HCT116 (cell line): ENCODE data around the gene GLRX3. TPM values are rescaled to one million over a fixed set of nuclear protein-coding genes. Genes with fewer than 3 reads are reported as not detected.

Source experiments
- ATAC-seq: fragments of 200-7000 bp; cut with Tn5 transposase; 2 replicates; pipeline ENCODE4 v1.9.1; 2020; ENCODE audit warnings: mild to moderate bottlenecking, moderate library complexity
- BruUV-seq: library from RNA; stranded (reverse); fragments of 400-500 nt; replicated peaks from 2 replicates; lab custom pipeline; 2021; lab: Mats Ljungman, UMichigan
- CTCF ChIA-PET: fragments of 300-600 bp; sonication (Branson Sonifier 250); formaldehyde crosslinking; loops from one replicate; lab custom pipeline; 2021; ENCODE audit warnings: antibody characterized with exemption; lab: Charles Lee
- POLR2A ChIA-PET: fragments of 300-600, 350-600 bp; sonication (Branson Sonifier 250); formaldehyde crosslinking; loops from one replicate; lab custom pipeline; 2021; ENCODE audit warnings: antibody characterized with exemption; lab: Charles Lee
- RAD21 ChIA-PET, 2 experiments: fragments of 300-600 bp; sonication (Branson Sonifier 250); formaldehyde crosslinking; loops; one replicate each; lab custom pipeline; 2023; ENCODE audit warnings: low total read pairs in 2 of 2; ENCODE audit not compliant: uncharacterized antibody in 2 of 2, unreplicated experiment in 2 of 2, low non-redundant PET in 1 of 2; lab: Charles Lee
- DNase-seq: peaks from one replicate; pipeline ENCODE4 v3.0.0-alpha.2; 2010; ENCODE audit warnings: low read depth, low spot score
- H2AFZ ChIP-seq: fragments of 200-600 bp; shearing (Covaris generic), sonication (generic); 2 replicates; pipeline ENCODE4 v1.6.1; 2017; ENCODE audit warnings: low read depth, mixed run types, mixed read lengths, antibody characterized with exemption, low read length; ENCODE audit not compliant: poor library complexity, severe bottlenecking
- H3K27ac ChIP-seq: 2 replicates; pipeline ENCODE4 v1.5.1; 2012; ENCODE audit warnings: low read depth, low read length
- H3K27me3 ChIP-seq: fragments of 200-600 bp; sonication (generic); 2 replicates; pipeline ENCODE4 v1.6.1; 2016; ENCODE audit warnings: mixed run types, low read length, mixed read lengths; ENCODE audit not compliant: insufficient read depth
- H3K36me3 ChIP-seq, 2 experiments: fragments of 200-500 bp in 1 of 2; fragments of 200-600 bp in 1 of 2; sonication (Bioruptor generic) in 1 of 2; sonication (generic) in 1 of 2; 2 replicates each; pipeline versions ENCODE4 v1.5.1 to v1.6.1; 2014 to 2016; ENCODE audit warnings: low read length in 2 of 2, inconsistent platforms in 1 of 2, mixed read lengths in 1 of 2, mixed run types in 1 of 2; ENCODE audit not compliant: insufficient read depth in 2 of 2, control insufficient read depth in 1 of 2
- H3K4me1 ChIP-seq, 2 experiments: fragments of 200-600 bp in 1 of 2; sonication (generic) in 1 of 2; 2 replicates each; pipeline versions ENCODE4 v1.5.1 to v1.6.1; 2012 to 2017; ENCODE audit warnings: low read length in 2 of 2, inconsistent platforms in 1 of 2, mild to moderate bottlenecking in 1 of 2, mixed read lengths in 1 of 2, mixed run types in 1 of 2, moderate library complexity in 1 of 2; ENCODE audit not compliant: insufficient read depth in 2 of 2, control insufficient read depth in 1 of 2
- H3K4me2 ChIP-seq: fragments of 200-600 bp; sonication (generic); 2 replicates; pipeline ENCODE4 v1.6.1; 2017; ENCODE audit warnings: mixed run types, low read length, mixed read lengths
- H3K4me3 ChIP-seq, 2 experiments: fragments of 200-600 bp in 1 of 2; sonication (generic) in 1 of 2; replicated peaks in 1 of 2; 2 replicates each; pipeline ENCODE4 v1.5.1; 2011 to 2016; ENCODE audit warnings: low read length in 2 of 2, control low read depth in 1 of 2, low read depth in 1 of 2, mild to moderate bottlenecking in 1 of 2, mixed read lengths in 1 of 2, mixed run types in 1 of 2
- H3K79me2 ChIP-seq: fragments of 200-600 bp; sonication (generic); 2 replicates; pipeline ENCODE4 v1.6.1; 2017; ENCODE audit warnings: mild to moderate bottlenecking, mixed run types, low read length, moderate library complexity, mixed read lengths; ENCODE audit not compliant: insufficient read depth
- H3K9ac ChIP-seq: fragments of 200-600 bp; sonication (generic); 2 replicates; pipeline ENCODE4 v1.6.1; 2016; ENCODE audit warnings: low read length, mixed read lengths
- H3K9me2 ChIP-seq: fragments of 200-600 bp; sonication (generic), shearing (Covaris generic); 2 replicates; pipeline ENCODE4 v1.6.1; 2017; ENCODE audit warnings: mixed run types, mild to moderate bottlenecking, moderate library complexity; ENCODE audit not compliant: insufficient read depth
- H3K9me3 ChIP-seq, 2 experiments: fragments of 200-500 bp in 1 of 2; fragments of 200-600 bp in 1 of 2; sonication (Bioruptor generic) in 1 of 2; sonication (generic) in 1 of 2; 2 replicates each; pipeline ENCODE4 v1.6.1; 2014 to 2017; ENCODE audit warnings: low read length in 2 of 2, mixed read lengths in 2 of 2, inconsistent platforms in 1 of 2, low read depth in 1 of 2, mild to moderate bottlenecking in 1 of 2, mixed run types in 1 of 2, moderate library complexity in 1 of 2; ENCODE audit not compliant: control insufficient read depth in 1 of 2, insufficient read depth in 1 of 2
- H4K20me1 ChIP-seq: fragments of 200-600 bp; sonication (generic), shearing (Covaris generic); 2 replicates; pipeline ENCODE4 v1.6.1; 2017; ENCODE audit warnings: mixed run types, mild to moderate bottlenecking, moderate library complexity; ENCODE audit not compliant: insufficient read depth
- CBX3 ChIP-seq: IDR thresholded peaks from 2 replicates; pipeline ENCODE4 v1.6.1; 2012; ENCODE audit warnings: low read depth
- CEBPB ChIP-seq: IDR thresholded peaks from 2 replicates; pipeline ENCODE4 v1.6.1; 2012; ENCODE audit warnings: low read depth
- EZH2 ChIP-seq: fragments of 200-600 bp; sonication (generic); IDR thresholded peaks from 2 replicates; pipeline ENCODE4 v1.6.1; 2017; ENCODE audit warnings: antibody characterized with exemption, mixed run types
- JUND ChIP-seq: IDR thresholded peaks from 2 replicates; pipeline ENCODE4 v1.6.1; 2012
- MAX ChIP-seq: IDR thresholded peaks from 2 replicates; pipeline ENCODE4 v1.6.1; 2012
- TCF7L2 ChIP-seq: IDR thresholded peaks from 2 replicates; pipeline ENCODE4 v1.7.0; 2011; ENCODE audit warnings: borderline replicate concordance, inconsistent platforms; ENCODE audit not compliant: insufficient read depth, insufficient read length; ENCODE audit errors: extremely low read depth
- YY1 ChIP-seq: IDR thresholded peaks from 2 replicates; pipeline ENCODE4 v1.6.1; 2011; ENCODE audit warnings: low read length, low read depth, moderate library complexity, mild to moderate bottlenecking; ENCODE audit not compliant: insufficient replicate concordance; ENCODE audit errors: extremely low read depth
- intact Hi-C: fragments of 100-400 bp; cut with micrococcal nuclease; formaldehyde crosslinking; loops from 2 replicates; pipeline ENCODE4 v1.10.0; 2022
- total RNA-seq: library from RNA; stranded (reverse); gene quantifications from one replicate; pipeline ENCODE4 v1.2.1, GENCODE V29; 2021; ENCODE audit not compliant: unreplicated experiment

Gene GLRX3
- total RNA-seq, 1 experiment from 2014 or later: 59.1 TPM

- H3K9me3 ChIP-seq: no peaks in the 10 kb centered on the region
- no peaks in the 10 kb centered on the region for H3K4me1 ChIP-seq
- H4K20me1 ChIP-seq: no peaks in the 10 kb centered on the region
- H3K79me2 ChIP-seq: peaks cover 45% of the 10 kb centered on the region
- no peak for TF ChIP-seq JUND
- TF ChIP-seq EZH2: no peak
- H3K27ac ChIP-seq: no peak overlapping the region
- H3K4me3 ChIP-seq: no peak overlapping the region
- no peaks in the 10 kb centered on the region for H3K27me3 ChIP-seq
- ATAC-seq: no peak
- no TSS peak for BruUV-seq
- H3K4me2 ChIP-seq: no peak overlapping the region
- intact Hi-C loops: no loop called here
- H3K9ac ChIP-seq: no peak overlapping the region
- H2AFZ ChIP-seq: no peak overlapping the region
- RAD21 ChIA-PET: no interaction called here
- H3K36me3 ChIP-seq: peaks cover 0 to 5% of the 10 kb centered on the region in 2 experiments; a peak in 3 of 4 replicates
- CTCF ChIA-PET: no interaction called here
- POLR2A ChIA-PET: no interaction called here
- H3K9me2 ChIP-seq: no peaks in the 10 kb centered on the region
- DNase-seq: no peak
Measured at GRCh38 chr10:130161331-130161730, 25.1 kb downstream of the GLRX3 start.

- BruUV-seq: no TSS peak
- H3K27ac ChIP-seq: no peak overlapping the region
- H2AFZ ChIP-seq: no peak overlapping the region
- CTCF ChIA-PET: no interaction called here
- H3K4me2 ChIP-seq: no peak overlapping the region
- H3K9me3 ChIP-seq: no peaks in the 10 kb centered on the region
- H3K9me2 ChIP-seq: no peaks in the 10 kb centered on the region
- POLR2A ChIA-PET: no interaction called here
- no peaks in the 10 kb centered on the region for H4K20me1 ChIP-seq
- intact Hi-C loops: no loop called here
- H3K36me3 ChIP-seq: no peaks in the 10 kb centered on the region
- DNase-seq (no peak), ATAC-seq (no peak)
- RAD21 ChIA-PET: no interaction called here
- H3K79me2 ChIP-seq: peaks cover 8% of the 10 kb centered on the region
- H3K4me1 ChIP-seq: no peaks in the 10 kb centered on the region
- no peaks in the 10 kb centered on the region for H3K27me3 ChIP-seq
- no peak overlapping the region for H3K4me3 ChIP-seq
- H3K9ac ChIP-seq: no peak overlapping the region
- no peak for TF ChIP-seq JUND
- no peak for TF ChIP-seq MAX
- TF ChIP-seq TCF7L2: no peak
- TF ChIP-seq CEBPB: no peak
- TF ChIP-seq YY1: no peak
- TF ChIP-seq CBX3: no peak
- TF ChIP-seq, all 23 proteins: peak for 0
Measured at GRCh38 chr10:130167193-130167592, 31.0 kb downstream of the GLRX3 start.
